ENCODE data around the gene MED12.

Gene MED12

DNA sequence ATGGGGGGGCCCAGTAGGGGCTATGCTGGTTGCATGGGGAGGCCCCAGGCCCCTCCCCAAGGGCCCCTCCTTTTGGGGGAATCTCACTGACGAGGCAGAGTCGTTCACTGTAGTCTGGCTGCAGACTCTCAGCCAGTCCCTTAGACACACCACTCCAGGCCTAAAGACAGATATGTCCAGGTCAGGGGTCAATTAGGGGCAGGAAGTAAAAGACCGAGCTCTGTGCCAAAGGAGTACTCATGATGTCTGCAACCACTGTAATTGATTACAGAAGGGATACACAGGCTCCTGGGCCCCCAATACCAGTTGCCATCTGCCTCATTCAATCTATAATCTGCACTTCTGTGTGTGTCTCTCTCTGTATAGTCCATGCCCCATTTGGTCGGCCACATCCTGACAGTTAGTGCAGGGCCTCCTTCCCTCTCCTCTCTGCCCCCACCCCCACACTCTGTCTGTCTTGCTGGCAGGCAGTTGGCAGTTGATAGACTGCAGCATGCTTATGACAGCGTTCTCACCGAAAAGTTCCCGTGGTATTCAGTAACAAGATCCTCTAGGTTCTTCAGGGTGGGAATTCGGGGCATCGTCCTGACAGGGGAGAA lies 10.5 kb upstream of the MED12 start:
- DNase-seq = peak in 1 of 2 experiments; percentile 21

DNA sequence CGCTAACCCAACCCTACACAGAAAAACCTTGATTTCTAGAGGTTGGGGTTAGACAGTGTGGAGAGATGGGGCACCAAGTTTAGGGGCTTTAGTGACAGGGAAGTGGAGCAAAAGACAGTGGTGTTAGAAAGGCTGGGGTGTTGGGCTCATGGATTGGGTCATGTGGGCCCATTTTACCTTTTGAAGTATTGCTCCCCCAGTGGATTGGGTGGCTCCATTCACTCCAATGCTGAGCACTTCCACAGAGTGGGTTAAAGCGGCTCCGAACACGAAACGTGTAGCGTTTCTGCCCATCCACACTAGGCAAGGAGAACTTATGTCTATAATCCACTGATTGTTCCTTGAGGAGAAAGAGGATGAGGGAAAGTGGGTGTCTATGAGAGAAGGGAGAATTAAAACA lies 9.3 kb upstream of the MED12 start:
- DNase-seq = no peak

DNA sequence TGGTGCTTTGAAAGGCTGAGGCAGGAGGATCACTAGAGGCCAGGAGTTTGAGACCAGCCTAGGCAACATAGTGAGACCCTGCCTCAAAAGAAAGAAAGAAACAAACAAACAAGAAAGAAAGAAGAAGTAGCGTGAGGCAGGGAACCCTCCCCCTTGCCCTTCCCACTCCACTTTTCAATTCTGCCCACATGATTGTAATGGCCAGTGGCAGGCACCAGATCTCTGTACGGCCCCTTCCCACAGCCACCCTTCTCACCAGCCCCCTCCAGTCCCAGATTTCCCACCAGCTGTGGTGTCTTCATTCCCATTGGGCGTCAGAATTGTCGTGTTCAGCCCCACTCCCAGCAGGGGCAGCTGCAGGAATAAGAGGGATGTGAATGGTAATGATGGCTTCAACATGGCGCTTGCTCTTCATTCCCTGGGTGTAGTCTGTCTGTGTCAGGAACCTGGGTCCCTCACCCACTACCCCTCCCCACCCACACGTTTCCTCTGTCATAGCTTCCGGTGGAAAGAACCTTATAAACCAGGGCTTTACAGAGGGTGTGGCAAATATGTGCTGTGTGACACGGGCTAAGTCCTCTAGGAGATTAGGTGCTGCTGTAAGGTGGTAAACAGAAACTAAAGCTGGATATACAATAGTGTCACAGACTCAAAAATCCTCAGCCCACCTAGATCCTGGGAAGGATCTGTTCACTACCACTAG lies 7.1 kb upstream of the MED12 start, which contains the start of gene IL2RG:
TSS of gene IL2RG (minus strand) at position 437 of the 703 bp plus-strand sequence. CDS start at position 399, 38 bp downstream.
- DNase-seq = no peak

DNA sequence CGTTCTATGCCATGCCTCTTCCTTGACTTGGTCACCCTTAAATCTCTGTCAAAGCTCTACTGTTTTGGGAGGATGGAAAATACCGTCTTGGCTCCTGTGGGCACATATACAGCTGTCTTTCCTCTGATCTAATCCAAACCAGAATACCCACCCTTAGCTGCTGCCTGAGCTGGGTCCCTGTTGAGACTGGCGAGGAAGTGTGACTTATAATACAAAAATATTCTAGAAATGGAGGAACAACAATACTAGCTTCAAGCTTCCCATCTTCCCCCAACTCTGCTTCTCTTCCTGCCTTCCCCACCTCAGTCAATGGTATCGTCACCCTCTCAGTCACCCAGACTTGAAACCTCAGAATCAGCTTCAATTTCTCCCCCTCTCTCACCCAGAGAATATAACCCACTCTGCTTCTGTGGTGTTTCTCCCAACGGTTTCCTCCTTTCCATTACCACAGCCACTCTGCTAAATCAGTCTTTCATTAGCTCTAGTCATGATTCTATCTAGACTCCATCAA lies 6.4 kb upstream of the MED12 start:
- DNase-seq = no peak

DNA sequence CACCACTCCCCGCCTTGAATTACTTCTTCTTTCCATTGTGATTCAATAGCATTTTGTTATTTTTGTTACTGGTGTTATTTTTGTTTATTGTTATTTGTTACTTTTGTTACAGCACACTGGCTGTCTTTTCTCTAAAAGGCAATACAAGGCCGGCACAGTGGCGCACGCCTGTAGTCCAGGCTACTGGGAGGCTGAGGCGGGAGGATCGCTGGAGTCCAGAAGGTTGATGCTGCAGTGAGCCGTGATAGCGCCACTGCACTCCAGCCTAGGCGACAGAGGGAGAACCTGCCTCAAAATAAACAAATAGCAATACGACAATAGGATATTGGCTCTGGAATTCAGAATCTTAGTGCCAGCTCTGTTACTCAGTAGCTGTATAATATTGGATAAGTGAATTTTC lies 1.0 kb upstream of the MED12 start:
- no peak for DNase-seq

DNA sequence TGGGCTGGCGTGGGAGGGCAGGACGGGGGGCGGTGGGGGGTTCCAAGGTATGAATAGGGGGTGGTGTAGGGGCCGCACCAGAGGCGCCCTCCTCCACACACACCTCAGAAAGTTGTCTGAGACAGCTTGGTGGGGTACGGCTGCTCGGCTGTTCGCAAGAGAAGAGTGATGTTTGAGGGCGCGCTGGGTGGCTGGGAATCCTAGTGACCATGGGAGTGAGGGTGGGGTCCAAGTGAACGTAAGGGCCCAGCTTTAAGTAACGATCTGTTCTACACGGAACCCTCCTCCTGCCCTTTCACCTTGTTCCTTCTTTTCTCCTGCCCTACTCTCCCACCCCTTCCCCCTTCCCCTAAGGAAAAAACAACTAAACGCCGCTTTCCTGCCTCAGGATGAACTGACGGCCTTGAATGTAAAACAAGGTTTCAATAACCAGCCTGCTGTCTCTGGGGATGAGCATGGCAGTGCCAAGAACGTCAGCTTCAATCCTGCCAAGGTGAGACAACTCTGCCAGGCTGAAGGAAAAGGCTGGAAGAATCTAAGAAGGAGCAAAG lies 664 bp downstream of the MED12 start:
- no peak for DNase-seq

DNA sequence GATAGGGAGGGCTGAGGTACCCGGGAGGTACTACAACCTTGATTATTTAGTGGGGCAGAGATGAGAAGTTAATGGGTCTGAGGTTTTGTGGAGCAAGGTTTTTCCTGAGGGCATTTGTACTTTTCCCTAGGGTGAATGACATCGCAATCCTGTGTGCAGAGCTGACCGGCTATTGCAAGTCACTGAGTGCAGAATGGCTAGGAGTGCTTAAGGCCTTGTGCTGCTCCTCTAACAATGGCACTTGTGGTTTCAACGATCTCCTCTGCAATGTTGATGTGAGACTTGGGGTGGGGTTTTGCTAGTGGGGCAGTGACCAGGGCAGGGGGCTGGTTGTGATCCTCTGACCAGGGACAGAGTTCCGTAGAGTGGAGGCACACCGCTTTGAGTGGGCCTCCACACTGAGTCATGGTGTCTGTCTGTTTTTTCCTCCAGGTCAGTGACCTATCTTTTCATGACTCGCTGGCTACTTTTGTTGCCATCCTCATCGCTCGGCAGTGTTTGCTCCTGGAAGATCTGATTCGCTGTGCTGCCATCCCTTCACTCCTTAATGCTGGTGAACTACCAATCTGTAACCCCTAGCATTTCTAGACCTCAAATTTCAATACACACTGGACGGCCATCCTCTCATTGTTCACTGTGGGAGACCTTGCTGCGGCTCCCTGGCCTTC lies 9.9 kb downstream of the MED12 start:
- DNase-seq = no peak

DNA sequence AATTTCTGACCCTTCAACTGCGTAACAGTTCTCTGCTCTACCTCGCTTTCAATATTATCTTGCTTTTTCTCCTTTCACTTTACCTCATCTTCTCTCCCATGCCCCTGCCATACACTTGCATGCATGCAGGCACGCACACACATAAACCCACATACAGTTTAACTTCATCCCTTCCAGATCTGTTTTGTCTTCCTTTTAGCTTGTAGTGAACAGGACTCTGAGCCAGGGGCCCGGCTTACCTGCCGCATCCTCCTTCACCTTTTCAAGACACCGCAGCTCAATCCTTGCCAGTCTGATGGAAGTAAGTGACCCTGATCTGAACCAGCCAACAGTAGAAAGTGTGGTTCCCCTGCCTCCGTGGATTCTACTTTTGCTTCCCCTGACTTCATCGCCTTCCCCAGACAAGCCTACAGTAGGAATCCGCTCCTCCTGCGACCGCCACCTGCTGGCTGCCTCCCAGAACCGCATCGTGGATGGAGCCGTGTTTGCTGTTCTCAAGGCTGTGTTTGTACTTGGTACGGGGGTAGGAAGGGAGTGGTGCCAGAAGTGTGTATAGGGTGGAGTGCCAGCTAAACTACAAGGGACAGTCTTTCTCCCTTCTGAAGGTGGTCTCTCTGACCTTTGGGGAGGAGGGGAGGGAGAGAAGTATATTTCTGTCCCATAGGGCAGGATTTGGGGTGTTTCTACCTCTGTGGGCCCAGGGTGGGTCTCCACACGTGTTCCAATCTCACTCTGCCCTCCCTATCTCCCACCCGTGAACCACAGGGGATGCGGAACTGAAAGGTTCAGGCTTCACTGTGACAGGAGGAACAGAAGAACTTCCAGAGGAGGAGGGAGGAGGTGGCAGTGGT lies 10.7 kb downstream of the MED12 start:
- DNase-seq = peak in 1 of 2 experiments; percentile 55

DNA sequence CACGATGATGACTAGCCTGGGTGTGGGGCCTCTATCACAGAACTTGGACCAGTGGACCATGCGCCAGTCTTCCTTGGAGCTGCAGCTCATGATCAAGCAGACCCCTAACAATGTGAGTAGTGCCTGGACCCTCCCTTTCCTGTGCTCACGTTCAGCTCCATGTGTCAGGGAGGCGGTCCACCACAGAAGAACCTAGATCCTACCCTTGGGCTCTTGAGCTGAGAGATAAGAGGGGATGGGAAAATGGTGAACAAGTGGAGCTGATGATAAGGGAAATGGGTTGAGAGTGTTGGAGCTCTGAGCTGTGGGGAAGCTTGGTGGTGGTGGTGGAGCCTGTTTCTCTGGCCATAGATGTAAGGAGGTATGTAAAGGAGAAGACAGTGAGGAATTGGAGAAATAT lies 13.1 kb downstream of the MED12 start:
- no peak for DNase-seq

DNA sequence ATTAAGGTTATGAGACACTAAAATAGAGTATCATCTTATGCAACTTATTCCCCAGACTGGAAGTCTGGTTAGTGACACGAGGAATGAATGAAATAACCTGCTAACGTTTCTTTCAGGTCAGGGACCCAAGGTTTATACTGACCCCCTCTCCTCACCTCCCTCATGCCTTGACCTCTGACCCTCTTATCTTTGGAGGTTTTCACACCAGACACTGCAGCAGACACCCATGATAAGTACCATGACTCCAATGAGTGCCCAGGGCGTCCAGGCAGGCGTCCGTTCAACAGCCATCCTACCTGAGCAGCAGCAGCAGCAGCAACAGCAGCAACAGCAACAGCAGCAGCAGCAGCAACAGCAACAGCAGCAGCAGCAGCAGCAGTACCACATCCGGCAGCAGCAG lies 22.0 kb downstream of the MED12 start:
- no peak for DNase-seq

DNA sequence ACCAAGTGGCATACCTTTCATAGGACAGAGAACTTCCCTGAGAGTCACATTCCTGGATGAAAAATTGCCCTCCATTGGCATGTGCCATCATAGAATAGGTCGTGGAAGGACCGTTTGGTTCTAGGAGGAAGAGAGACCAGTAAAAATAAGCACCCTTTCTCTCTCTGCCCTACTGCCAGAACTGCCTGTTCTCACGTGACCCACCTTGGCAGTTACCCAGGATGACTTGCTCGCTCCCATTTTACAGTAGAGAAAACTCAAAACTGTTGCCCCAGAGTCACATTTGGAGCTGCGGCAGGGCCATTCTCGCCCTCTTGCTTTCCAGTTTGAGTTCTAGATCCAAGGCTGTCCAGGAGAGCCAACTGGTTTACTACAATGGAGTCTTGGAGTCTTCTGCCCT lies 25.1 kb downstream of the MED12 start:
- DNase-seq = no peak

DNA sequence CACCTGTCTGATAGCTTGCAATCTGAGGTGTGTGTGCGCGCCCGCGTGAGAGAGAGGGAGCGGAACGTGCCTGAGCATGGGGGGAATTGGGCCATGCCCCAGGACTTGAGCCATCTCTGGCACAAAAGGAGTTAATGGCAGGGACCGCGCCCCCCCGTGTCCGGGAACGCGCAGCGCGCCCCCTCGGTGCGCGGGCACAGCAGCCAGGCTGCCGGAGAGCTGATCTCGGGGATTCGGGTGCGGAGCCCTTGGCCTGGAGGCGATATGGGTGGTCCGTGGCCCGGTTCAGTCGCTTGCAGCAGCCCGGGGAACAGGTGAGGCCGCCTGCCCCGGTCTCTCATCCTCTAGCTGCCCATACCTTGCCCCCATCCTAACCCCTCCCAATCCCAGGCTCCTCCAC lies 26.3 kb downstream of the MED12 start, which contains the start of gene NLGN3:
TSS of gene NLGN3 (plus strand) at position 191 of the 400 bp plus-strand sequence. CDS start 2,909 bp downstream, outside the sequence.
- DNase-seq = peak in 1 of 2 experiments; percentile 32

DNA sequence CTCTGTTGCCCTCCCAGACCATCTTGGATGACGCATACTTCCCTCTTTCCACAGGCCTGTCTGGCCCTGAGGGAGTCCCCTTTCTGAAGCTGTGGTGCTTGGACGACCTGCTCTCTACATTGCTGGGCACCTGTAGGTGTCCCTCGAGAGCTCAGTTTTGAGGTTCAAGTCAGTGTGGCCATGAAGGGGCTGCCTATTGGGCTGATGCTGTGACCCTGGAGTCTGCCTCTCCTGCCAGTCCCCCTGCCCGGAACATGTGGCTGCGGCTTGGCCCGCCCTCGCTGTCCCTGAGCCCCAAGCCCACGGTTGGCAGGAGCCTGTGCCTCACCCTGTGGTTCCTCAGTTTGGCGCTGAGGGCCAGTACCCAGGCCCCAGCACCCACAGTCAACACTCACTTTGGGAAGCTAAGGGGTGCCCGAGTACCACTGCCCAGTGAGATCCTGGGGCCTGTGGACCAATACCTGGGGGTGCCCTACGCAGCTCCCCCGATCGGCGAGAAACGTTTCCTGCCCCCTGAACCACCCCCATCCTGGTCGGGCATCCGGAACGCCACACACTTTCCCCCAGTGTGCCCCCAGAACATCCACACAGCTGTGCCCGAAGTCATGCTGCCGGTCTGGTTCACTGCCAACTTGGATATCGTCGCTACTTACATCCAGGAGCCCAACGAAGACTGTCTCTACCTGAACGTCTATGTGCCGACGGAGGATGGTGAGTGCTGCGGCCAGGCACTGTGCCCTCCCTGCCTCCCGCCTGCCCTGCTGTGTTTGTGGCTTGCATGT lies 29.3 kb downstream of the MED12 start:
- DNase-seq = no peak

DNA sequence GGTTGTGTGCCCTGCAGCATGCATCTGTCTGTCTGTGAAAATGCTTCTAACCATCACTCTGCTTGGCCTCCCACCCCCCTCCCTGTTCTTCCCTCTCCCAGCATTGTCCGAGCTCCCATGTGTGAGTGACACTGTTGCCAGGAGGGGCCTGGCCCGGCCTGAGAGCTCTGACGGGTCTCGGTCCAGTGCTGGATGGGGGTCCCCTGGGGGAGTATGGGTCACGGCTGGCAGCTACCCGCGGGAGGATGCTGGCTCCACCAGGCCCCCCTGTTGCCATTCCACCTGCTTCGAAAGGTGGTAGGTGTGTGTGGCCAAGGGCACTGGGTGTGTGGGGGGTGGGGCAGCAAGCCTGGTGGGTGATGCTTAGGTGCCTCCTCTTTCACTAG lies 29.9 kb downstream of the MED12 start:
- DNase-seq = no peak

DNA sequence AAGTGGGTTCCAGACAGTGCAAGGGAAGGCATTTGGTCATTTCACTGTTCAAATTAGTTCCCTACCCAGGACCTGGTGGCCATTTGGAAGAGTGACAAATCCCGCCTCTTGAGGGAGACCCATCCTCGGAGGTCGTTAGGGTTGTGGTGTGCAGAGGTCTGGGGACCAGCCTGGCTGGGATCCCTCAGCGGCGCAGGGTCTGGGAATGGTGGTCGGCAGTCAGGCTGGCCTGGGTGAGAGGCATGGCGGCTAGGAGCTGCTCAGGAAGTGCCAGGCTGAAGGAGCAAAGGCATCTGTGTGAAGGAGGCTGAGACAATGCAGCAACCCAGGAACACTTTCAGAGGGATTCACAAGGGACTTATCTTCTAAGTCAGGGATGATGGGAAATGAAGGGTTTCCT lies 33.0 kb downstream of the MED12 start:
- no peak for DNase-seq

DNA sequence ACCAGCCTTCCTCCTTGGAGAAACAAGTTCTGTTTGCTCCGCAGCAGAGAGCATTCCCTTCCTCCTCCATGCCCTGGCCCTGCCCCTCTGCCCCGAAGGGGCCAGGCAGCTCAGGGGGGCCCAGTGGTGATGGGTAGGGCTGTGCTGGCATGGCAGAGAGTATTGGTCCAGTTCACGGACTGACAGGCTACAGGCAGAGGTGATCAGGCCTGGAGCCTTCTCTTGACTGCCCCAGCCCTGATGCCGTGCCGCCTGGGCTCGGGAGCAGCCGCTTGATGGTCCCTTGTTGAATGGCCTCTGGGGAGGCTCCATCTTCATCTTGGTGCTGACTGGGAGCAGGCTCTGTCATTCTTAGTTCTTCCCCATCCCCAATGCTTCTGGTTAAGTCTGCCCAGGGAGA lies 35.8 kb downstream of the MED12 start:
- no peak for DNase-seq

DNA sequence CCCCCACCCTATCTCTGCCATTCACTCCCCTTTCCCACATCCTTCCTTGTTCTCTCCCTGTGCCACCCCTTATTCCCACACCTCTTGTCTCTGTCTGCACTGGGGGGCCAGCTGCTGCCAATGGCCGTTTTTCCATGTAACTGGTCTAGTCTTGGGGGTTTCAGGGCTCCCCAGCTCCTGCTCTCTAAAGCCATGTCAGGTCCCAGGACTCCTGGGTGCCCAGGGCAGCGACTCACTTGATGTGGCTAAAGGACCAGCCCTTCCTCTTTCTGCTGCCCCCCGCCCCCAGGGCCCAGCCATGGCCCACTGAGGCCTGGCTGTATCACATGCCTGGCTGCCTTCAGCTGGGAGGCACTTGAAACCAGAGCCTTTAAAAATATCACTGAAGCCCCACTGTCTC lies 36.2 kb downstream of the MED12 start:
- DNase-seq = no peak

DNA sequence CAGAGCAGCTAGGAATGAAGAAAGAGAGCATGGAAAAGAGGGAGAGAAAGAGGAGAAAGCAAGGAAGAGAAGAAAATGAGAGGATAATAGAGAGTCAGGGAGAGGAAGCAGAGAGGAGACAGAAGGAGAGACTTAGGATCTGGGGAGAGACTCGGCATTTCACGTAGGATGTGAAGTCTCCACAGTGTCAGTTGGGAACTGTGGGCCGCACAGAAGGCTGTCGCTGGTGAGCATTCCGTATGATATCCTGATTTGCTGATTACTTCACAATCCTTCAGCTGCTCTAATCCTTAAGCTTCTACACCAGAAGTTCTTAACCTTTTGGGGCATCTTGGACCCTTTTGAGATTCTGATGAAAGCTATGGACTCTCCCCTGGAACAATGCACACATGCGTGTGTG lies 40.2 kb downstream of the MED12 start:
- DNase-seq = no peak

DNA sequence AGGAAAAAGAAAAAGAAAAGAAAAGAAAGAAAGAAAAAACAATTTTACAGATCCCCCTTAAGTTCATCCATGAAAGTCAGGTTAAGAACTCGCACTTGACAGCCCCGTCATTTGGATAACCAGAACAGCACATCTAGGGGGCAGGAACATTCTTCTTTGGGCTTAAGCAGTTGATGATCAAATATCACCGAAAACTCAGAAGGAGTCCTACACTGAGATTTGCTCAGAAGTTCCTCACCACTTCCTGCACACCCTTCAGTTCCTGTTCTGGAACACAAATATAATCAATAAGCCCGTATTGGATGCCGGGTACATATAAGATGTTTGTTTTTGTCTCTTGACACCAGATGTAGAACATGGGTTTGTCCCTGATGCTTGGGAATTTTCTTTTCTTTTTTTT lies 40.9 kb downstream of the MED12 start:
- no peak for DNase-seq

DNA sequence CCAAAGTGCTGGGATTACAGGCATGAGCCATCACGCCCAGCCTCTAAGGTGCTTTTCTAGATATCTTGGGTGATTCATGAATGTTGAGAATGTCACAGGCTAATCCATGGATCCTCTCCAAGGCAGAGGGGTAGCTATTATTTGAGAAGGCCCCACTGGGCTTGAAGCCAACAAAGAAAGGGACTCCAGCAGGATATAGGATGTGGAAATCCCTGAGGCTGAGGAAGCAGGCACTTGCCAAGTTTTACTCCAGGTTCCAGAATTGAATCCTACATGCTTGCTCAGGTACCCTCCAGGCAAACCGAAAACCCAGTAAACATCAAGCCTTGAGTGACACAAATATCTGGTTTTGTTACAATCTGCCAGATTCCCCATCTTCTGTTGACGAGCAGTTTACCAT lies 42.1 kb downstream of the MED12 start:
- no peak for DNase-seq

DNA sequence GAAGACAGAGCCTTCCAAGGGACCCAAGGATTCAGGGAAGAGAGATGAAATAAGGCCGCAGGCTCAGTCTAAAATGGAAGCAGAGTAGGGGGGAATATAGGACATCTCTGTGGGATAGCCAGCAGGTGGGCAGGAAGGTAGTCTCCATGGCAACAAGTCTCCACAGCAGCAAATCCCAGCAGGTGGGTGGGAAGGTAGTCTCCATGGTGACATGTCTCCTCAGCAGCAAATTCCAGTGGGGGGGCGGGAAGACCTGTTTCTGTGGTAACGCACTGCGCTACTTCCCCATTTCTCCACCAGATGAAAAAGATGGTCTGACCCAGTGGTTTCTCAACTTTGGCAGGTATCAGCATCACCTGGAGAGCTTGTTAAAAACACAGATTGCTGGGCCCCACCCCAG lies 44.6 kb downstream of the MED12 start:
- DNase-seq = no peak

DNA sequence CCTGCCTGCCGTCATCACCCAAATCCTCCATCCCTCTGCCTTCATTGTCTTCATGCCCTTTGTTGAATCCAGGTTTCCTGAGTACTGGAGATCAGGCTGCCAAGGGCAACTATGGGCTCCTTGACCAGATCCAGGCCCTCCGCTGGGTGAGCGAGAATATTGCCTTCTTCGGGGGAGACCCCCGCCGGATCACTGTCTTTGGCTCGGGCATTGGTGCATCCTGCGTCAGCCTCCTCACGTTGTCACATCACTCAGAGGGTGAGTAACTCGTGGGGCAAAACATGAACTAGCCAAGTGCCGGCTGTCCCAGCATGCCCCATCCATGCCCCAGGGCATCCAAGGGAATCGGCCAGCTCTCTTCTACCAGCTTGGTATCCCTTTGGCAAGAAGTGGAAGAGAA lies 45.7 kb downstream of the MED12 start:
- DNase-seq = no peak
